ENCODE results near the gene MYO5B.

MYO5B gene

DNA sequence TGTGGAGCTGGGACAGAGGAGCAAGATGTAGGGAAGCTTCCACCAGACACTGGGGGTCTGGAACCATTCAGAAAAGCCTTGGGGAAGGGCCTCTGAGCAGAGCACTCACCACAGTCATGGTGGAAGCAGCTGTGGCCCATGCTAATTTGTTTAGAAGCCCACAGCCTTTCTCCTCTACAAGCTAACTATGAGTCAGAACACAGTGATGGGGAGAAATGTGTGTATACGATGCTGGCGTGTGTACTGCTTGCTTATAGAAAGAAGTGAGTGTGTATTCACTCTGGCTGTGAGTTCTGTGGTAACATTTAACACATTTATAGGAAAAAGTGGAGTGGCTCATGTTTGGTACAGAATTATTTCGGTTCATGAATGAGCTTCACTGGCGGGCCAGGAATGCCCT, 224.6 kb downstream of the MYO5B start:
- DNase-seq (ENCODE audit: low read depth in 2 of 2): no peak

DNA sequence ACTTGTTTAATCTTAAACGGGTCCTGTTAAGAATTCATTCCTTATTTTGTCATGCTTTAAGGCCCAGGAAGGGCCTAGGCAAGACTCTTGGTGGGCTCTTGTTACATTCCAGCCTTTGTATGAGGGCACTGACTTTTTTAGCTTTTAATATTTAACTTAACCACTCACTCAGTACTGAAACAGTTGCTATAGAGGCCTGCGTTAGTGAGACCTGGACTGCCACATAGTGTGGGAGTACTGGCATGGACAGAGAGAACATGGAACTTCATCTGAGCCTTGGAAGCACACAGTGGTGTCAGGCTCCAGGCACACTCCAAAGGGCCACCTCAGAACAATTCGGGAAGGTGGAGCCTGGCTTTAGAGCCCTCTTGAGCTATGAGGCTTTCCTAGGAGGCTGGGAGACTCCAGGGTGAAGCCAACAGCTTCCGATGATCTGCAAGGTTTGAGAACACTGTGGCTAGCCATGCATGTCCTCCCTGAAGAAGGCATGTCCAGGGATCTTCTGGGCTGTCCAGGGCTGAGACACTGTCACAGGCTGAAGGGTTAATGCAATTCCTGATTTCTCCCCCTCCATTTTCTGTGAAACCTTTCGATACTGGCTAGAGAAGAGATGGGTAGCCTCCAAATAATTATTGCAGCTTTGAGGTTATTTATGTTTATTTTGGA, 226.2 kb downstream of the MYO5B start:
- DNase-seq (ENCODE audit: low read depth in 2 of 2): no peak

DNA sequence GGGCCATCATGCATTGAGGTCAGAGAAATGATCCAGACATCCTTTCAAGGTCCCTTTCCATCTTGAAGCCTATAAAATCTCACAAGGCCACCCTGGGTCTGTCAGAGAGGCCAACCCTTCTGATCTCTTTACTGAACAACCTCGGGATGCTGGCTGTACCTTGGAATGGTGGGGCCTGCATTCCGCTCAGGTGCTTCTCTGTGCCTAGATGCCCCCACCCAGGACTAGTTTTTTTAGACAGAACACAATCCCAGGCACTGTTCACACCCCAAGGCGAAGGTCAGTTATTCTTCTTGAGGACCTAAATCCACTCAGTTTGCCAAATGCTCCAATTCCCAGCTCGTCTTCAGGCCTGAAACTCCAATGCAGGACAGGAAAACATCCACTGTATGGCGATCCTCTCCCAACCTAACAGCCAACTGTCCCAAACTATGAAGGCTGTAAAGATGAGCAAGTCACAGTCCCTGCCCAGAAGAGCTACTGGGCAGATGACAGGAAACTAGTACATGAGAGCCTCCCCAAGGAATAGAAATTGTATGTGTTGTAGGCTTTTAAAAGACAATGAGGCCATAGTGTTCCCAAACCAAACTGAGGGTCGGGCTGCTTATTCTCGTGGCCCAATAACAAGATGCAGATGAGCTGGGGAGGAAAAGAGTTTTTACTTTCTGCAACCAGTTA, 227.2 kb downstream of the MYO5B start:
- DNase-seq (ENCODE audit: low read depth in 2 of 2): no peak

DNA sequence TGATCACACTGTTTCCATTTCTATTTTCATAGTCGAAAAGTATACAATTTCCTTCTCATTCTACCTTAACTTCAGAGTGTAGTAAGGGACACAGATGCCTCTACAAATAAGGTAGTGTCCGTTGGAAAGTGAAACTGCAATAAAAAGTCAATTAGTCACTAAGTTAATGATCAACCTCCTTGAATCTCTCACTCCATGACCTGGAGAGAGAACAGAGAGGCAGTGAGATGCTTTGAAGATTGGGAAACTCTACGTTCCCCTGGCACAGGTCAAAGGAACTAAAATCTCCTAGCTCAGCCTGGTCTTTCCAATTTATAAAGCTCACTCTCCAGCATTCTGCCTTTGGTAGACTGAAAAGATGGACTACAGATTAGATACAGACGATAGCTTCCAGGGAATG, 227.8 kb downstream of the MYO5B start:
- no peak for DNase-seq (ENCODE audit: low read depth in 2 of 2)

DNA sequence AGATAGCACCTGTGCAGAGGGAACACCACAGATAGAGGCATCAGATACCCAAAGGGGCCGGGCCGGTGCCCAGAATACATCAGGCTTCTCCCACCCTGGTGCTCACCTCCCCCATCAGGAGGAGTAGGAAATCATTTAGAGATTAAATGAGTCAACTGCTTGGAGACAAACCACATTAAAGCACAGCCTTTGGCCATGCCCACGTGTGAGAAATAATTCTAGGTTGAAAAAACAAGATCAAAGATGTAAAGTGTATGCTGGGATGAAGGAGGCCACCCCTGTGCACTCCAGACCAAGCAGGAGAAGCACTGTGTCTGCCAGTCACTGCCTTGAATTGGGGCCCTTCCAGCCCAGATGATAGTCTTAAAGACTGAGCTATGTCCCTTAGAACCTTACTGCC, 228.9 kb downstream of the MYO5B start:
- DNase-seq (ENCODE audit: low read depth in 2 of 2): no peak

DNA sequence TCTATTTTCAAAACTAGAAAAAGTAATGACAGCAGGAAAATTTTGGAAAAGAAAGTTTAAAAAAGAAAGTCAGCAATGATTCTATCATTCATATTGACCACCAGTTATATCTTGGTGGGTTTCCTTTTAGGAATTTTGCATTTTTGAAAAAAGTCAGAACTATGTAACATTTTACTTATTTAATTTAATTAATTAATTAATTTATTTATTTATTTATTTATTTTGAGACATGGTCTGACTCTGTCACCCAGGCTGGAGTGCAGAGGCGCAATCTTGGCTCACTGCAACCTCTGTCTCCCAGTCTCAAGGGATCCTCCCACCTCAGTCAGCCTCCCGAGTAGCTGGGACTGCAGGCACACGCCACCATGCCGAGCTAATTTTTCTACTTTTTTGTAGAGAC, 231.7 kb downstream of the MYO5B start:
- no peak for DNase-seq (ENCODE audit: low read depth in 2 of 2)

DNA sequence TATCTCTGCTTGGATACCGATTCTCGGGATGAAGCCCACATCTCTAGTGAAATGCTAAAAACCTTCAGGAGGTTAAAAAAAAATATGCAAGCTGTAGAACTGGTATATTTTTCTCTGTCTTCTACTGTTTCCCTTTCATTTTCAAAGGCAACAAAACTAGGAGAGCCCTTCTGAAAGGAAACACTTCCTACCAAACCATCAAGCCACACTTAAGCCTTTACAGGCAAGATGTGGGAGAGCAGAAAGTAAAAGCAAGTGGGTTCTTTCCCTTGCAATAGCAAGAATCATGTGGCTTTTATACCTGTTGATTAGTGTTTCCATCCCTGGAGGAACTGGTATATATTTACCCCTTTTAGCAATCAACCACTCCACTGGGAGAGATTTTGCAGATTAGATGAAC, 233.7 kb downstream of the MYO5B start:
- DNase-seq (ENCODE audit: low read depth in 2 of 2): no peak

DNA sequence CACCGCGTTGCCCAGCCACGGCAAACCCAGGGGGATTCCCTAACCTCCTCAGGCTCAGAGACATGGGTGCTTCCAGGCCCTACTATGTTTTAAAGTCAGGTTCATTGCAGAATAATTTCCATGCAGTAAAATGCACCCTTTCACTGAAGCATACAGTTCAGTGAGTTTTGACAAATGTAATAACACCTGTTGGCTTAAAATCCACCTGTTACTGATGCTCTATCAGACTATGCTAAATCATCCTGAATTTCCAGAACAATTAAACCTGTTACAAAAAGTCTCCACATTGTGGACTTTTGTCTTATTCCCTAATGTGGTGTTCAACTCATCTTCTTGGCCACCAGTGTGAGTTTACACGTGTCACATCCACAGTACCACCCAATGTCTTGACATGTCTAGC, 234.6 kb downstream of the MYO5B start:
- DNase-seq (ENCODE audit: low read depth in 2 of 2): no peak

DNA sequence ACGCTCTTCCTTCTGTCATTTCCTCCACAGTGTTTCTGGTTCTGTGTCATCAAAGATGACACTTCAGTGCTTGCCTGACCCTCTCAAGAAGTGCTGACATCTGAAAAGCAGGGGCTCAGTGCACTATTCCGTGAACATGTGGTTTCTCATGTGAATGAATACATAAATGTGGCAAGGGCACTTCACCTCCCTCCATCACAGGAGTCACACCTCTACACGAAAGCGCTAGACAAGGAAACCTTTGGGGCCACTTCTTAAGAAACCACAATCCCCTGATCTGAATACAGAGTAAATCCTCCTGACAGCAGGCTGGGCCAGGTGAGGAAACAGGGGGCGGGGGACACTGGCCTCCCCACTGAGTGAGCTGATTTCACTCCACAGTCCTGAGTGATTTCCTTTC, 235.8 kb downstream of the MYO5B start:
- no peak for DNase-seq (ENCODE audit: low read depth in 2 of 2)

DNA sequence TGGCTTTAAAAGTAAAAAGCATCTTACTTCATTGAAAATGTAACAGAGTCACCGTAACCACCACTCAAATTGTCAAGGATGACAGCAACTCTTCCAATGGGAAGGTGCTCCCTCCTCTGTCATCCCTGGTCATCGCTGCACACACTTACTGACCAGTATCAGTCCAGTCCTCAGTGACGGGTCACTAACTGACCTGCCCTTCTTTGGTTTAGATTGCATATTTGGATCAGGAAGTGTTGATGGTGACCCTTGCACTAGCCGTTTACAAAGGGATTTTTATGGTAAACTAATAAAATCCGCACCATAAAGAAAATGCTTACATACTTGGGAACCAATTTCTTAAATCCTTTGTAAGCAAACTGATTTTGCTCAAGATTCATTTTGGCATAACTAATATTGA, 239.7 kb downstream of the MYO5B start:
- no peak for DNase-seq (ENCODE audit: low read depth in 2 of 2)

DNA sequence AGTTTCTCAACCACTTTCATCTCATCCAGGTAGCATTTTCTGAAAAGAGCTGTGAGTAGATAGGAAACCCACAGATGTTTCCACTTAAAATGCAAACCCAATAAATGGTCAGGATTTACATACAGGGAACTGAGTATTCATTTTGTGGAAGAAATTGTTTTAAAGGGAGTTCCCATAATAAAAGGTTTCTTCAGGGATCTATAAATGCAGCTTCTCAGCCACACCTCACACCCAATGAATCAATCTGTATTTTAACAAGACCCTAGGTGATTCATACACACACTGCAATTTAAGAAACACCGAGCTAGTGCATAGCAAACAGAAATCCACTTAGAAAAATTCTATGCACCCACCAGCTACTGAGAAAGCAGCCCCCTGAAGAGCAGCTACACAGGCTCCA, 241.6 kb downstream of the MYO5B start:
- no peak for DNase-seq (ENCODE audit: low read depth in 2 of 2)

DNA sequence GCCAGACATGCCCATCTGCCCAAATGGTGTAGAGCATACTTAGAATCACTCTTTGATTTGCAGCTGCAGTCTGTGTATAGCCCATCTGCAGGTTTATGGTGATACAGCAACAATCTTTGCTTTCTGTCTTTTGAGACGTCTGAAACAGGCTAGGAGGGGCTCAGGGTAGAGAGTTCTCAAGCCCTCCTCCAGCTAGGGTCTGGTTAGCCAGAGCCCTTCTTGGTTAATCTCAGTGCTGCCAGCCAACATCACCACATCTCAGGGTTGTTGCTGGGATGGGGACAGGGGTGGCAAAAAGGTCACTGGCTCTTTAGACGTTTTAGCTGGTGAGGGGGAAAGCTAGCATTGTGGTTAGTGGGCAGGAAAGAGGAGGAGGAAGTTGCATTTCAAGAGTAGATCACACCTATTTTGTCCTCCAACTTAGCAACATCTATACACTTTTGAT, 245.0 kb downstream of the MYO5B start:
- DNase-seq (ENCODE audit: low read depth in 2 of 2): no peak

DNA sequence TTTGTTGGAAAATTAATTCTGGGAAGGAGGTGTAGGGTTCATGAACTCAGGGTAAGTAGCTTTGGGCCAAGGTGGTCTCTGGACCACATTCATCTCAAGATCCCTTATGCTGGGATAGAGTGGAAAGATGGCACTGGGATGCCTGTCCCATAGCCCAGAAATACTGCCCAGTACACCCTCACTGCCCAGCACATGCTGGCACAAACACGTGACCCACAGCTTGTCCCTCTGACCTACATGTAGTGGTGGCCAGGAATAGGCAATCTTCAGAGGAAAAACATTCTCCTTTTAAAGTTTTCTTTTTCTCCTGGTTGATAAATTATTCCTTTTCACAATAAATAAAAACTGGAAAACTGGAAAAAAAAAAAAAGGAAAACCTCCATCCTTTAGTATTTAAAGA, 246.0 kb downstream of the MYO5B start:
- DNase-seq (ENCODE audit: low read depth in 2 of 2): no peak

DNA sequence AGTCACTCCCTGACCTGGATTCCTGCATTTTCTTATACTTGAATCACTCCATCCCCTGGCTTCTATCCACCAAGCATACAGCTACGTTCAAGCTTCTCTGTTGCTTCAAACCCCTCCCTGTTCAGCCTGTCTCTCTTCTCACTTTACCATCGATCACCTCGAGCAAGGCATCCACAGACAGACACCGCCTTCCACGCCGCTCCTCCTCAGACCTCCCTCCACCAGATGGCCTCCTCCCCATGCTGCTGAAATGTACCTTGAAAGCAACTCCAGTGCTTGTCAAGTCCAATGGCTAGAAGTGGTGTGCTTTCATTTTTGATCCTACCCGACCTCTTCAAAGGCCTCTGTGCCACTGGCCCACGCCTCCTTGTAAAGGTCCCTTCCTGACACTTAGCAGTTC, 250.3 kb downstream of the MYO5B start:
- no peak for DNase-seq (ENCODE audit: low read depth in 2 of 2)

DNA sequence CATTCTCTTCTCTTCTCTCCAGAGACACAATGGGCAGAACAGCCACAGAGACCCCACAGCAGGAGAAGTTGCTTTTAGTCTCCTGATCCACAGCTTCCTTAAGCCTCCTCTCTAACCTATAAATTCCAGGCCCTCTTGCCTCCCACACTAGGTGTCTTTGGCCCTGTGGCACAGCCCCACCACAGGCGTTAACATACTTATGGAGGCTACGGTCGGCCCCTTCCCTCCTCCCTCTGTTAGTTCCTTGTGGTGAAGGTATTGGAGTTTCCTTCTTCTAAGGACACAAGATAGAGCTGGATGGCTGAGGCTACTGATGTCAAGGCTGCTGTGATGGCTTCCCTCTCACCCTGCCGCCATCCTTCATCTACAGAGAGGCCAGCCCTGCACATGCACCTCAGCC, 258.1 kb downstream of the MYO5B start:
- DNase-seq (ENCODE audit: low read depth in 2 of 2): no peak

DNA sequence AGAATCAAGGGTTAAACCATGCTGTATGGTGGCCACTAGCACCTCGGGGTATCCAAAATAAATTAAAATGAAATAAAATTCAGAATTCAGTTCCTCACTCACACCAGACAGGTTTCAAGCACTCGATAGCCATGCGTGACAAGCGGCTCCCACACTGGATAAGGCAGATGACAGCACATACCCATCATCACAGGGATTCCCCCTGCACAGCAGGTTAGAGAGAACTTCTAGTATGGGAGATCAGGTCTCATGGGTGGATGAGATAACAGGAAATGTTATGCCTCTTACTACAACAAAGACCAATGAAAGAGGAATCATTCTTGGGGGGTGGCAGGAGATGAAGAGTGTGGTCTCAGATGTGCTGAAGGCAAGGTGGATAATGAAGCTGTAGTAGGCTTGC, 259.7 kb downstream of the MYO5B start:
- DNase-seq (ENCODE audit: low read depth in 2 of 2): no peak

DNA sequence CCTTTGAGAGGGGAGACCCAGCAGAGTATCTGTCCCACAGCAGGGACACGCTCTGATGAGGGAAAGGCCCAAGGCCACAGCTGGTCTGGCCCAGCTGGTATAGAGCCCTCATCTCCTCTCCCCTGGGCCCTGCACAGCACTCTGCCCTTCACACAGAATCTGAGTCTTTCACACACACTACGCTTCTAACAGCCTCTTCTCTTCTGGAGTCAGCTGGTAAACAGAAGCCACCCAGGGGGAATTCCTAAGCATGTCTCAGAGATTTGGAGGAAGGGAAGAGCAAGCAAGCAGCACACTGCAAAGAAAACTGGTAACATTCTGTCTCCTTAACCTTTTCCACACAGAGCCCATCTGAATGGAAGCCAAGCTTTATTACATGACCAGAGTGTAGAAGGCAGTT, 260.5 kb downstream of the MYO5B start:
- no peak for DNase-seq (ENCODE audit: low read depth in 2 of 2)

DNA sequence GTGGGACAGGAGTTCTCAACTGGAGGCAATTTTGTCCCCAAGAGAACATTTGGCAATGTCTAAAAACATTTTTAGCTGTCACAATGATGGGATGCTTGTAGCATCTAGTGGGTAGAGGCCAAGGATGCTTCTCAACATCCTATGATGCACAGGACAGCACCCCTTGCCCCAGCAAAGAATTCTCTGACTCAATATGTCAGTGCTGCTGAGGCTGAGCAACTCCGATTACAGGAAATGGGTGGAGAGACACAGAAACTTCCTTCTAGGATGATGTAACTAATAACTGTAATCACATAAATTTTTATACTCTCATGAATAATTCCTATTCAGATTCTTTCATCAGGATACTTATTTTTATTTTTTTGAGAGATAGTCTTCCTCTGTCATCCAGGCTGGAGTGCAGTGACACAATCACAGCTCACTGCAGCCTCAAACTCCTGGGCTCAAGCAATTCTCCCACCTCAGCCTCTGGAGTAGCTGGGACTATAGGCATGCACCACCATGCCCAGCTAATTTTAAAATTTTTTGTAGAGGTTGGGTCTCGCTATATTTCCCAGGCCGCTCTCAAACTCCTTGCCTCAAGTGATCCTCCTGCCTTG, 261.3 kb downstream of the MYO5B start:
- no peak for DNase-seq (ENCODE audit: low read depth in 2 of 2)

DNA sequence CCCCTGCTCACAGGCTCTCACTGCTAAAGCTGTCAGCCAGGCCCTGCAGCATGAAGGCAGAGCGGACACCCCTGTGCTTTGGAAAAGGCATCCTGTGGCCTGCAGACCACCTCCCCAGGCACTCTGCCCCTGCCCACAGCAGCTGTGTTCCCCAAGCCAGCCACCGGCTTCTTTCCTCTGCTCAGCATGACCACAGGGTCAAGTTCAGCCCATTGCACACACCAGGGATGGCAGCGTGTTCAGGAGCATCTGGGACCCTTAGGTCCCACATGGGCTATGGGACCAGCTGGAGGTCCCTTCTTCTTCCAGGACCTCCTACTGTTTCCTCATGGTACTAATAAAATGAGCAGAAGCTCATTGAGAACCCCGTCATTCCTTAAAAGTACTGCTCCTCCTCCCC, 263.2 kb downstream of the MYO5B start:
- DNase-seq (ENCODE audit: low read depth in 2 of 2): no peak

DNA sequence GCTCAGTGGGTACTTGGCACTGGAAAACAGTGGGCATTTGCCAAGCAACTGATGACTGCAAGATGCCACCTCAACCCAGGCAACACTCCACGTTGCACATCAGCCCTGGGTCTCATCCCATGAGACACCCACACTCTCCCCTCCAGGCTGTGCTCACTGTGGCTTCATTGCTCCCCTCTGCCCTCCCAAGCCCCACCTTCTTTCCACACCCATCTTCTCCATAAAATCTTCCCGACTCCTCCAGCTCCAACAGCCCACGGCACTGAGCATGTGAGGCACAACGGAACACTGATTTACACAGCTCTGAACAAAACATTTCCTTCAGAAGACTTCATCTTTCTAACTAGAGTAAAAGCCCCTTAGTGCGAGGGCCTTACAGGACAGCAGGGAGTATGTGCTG, 263.8 kb downstream of the MYO5B start:
- DNase-seq (ENCODE audit: low read depth in 2 of 2): no peak

DNA sequence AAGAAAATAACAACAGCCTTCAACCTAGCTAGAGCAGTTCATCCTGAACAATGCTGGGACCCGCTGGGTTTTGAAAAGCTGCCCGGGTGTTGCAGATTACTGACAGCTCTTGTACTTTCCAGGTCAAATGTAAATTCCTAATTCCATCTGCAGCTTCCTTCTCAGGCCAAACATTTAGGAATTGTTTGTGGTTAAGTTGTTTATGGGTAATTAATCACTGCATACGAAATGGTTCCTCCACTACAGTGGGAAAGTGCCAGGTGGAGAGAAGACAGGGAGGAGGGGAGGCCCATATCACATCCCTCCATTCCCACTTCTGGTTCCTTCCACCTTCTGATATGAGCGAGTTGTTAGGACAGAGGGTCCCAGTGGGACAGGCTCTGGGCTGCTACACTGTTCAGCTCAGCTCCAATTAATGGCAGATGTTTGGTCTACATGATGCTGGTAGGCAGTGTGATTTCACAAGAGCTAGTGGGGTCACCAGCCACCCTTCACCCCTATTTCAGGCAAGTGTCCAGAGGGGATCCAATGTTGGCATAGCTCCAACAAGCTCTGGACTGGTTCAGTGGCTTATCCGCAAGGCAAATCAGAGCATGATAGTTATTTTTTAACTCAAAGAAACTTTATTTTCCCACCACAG, 268.7 kb downstream of the MYO5B start:
- no peak for DNase-seq (ENCODE audit: low read depth in 2 of 2)

DNA sequence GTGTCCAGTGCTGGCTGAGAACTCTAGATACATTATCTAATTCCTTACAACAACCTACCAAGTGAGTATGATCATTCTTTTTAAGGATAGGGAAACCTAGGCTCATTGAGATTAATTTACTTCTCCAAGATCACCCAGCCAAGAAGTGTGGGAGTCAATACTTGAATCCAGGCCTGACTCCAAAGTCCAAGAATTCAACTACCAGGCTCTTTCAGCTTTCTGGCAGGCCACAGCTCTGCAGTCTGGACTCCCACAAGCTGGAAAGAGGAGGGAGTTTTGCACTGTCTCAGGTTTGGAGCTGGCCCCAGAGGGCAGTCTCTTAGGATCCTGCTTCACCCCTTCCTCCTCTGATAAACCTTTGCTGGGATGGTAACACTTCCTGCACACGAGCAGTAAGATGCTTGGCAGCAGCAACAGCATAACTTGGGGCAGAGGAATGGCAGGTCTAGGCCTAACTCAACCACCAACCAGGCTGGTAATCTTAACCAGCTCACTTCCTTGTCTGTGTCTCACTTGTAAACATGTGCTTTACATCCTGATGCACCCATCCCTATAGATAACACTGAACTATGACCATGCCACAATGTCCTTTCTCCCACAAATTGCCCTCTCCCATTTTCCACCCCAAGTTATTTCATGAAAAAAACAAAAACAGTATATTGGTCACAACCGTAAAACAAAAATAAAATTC, 270.5 kb downstream of the MYO5B start:
- no peak for DNase-seq (ENCODE audit: low read depth in 2 of 2)
